HG03025 (cell line): ENCODE measurements around the gene GFI1B.

ENCODE experiments used
- ATAC-seq: cut with Tn5 transposase; IDR thresholded peaks from one replicate; pipeline ENCODE4 v1.9.1; 2021; ENCODE audit warnings: mild to moderate bottlenecking, moderate library complexity; ENCODE audit not compliant: unreplicated experiment, low FRiP score

Gene GFI1B

DNA sequence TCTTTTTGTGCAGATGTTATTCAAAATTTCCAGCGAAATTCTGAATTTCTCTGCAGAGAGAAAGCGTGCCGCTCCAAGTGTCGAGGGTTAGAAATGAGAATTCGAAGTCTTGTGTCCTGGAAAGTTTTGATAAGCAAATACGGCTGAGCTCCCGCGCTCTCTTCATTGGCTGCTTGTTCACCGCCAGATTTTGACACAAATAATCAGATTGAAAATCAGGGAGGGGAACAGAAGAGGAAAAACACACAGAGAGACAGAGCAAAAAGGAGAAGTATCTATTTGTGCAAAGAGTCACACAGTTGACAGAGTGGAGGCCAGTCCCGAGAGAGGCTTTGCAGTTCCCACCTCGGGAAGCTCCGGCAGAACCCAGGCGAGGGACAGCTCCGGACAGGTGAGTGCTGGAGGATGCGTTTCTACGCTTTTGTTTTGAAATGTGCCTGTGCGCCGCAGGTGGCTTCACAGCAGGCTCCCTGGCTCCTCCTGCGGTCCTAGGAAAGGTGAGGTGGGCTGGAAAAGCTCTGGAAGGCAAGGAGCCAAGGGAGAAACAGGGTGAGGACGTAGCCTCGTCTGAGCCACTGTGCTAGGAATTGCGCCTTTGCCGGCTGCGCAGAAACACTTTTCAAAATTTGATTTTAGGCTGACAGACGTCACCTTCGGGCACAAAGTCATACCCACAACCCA is at the start of gene GFI1B:
Gene GFI1B (plus strand): TSS at position 244 of the 681 bp plus-strand sequence. CDS start 7,985 bp downstream, outside the sequence.
- ATAC-seq, result no peak

DNA sequence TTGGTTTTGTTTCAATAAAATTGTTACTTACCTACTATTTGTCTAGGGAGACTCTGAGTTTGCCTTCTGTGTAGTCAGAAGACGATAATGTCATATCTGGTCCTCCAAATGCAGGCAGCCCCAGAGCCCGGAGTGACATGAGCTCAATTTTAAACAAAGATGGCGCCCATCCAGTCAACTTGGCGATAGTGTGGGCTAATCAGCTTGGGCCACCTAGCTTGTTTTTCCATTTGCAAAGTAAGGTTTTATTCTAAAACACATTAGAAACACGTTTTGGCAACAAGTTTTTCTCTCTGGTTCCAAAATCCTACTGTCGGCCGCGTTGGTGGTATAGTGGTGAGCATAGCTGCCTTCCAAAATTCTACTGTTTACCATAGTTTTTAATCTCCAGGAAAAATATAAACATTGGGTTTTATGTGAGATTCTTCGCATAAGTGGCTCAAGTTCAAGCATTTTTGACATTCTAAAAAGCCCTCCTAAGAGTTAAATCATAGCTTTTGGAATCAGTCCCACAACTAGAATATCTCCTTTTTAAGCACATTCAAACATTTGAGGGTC is 47.2 kb upstream of the GFI1B start:
- ATAC-seq, result no peak

DNA sequence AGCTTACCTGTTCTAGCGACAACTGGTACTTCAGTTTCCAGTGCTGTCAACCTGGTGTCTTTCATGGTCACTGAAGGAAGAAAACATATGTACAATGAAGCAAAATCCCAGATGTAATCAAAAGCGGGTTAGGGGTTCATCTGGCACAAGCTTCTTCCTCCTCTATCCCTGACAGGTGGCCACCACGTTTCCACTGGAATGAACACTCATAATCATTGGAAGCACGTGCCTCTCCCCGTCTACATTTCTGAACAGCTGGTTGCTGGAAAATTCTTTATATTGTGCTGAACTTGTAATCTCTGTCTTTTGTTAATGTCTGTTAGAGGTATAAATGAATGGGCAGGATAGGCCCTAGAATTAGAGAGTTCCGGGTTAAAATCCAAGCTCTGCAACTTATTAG is 43.5 kb upstream of the GFI1B start:
- ATAC-seq, result no peak

DNA sequence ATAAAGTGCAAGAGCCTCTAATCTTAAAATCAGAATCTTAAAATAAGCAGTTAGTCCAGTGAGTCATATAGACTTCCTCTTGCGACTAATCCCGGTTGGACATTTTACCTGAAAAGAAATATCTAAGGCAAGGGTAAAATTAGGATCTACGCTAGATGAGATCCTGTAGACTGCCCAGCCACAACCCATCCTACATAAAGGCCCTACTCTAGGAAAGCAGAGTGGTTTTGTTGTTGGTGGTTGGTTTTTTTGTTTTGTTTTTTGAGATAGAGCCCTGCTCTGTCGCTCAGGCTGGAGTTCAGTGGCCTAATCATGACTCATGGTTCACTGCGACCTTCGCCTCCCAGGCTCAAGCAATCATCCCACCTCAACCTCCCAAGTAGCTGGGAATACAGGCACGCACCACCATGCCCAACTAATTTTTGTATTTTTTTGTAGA is 41.0 kb upstream of the GFI1B start:
- ATAC-seq, result no peak

DNA sequence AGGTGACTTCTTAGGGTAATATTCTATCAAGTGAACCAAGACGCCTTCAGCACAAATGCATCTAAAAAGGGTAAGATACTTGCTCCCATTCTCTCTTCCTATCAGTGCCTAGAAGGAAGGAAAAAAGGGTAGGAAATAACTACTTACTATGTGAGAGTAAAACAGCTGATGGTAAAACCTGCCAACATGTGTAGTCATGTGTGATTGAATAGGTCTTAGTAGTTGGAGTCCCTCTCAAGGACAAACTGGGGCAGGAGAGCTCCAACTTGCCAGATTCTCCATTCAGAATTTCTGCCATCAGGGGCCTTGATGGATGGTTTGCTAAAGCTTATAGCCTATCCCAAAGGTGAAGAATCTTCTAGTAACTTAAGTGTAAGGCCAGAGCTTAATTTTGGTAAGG is 39.3 kb upstream of the GFI1B start:
- no peak for ATAC-seq

DNA sequence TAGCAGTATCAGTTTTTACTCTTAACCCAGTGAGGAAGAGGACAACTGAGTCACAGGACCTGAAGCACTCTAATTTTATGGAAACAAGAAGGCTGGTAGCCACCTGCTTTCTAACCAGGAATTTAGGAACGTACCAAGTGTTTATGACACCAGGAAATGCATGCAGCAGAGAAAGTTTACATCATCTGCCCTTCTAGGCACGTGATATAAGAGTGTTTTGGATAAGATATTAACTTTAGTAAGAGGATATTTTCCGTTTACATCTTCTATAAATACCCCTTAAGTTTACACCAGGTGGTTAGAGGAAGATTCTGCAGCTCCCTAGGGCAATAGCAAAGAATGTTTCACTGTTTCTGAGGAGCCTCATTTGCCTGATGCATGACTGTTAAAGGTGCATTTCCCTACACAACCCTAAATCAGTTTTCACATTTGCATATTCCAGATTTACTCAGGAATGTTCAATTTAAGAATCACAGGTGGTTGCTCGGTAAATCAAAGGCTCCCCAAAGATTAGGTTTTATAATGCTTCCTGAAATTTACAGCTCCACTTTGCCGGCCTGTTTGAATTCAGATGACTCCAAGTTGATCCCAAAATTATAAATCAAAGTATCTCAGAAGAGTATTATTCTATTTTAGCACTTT is 35.8 kb upstream of the GFI1B start:
- no peak for ATAC-seq

DNA sequence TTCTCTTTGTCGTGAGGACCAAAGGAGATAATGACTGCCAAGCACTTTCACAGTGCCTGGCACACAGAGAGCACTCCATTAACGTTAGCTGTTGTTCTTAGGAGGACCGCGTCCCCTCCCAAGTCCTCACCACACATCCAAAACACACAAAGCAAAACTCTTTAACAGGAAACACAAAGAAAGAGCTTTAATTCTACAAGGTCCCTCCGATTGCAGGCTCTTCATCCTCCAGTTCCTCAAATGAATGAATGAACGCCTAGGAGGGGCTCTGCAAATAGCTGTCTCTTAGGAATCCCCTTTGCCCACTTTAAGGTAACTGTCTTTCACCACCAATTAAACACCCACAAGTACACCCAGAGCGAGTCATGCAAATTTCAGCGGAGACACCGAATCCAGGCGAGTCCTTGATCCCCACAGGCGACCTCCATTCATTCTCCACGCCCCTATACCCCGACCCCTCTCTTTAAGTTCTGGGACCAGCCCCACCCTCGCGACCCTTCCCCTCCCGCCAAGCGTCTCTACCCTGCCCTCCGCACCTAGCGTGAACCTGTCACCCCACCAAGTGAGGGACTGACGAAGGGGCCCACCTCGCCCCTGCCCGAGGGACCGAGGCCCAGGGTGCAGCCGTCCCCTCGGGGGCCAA is 34.7 kb upstream of the GFI1B start:
- ATAC-seq, result peak; percentile 19

DNA sequence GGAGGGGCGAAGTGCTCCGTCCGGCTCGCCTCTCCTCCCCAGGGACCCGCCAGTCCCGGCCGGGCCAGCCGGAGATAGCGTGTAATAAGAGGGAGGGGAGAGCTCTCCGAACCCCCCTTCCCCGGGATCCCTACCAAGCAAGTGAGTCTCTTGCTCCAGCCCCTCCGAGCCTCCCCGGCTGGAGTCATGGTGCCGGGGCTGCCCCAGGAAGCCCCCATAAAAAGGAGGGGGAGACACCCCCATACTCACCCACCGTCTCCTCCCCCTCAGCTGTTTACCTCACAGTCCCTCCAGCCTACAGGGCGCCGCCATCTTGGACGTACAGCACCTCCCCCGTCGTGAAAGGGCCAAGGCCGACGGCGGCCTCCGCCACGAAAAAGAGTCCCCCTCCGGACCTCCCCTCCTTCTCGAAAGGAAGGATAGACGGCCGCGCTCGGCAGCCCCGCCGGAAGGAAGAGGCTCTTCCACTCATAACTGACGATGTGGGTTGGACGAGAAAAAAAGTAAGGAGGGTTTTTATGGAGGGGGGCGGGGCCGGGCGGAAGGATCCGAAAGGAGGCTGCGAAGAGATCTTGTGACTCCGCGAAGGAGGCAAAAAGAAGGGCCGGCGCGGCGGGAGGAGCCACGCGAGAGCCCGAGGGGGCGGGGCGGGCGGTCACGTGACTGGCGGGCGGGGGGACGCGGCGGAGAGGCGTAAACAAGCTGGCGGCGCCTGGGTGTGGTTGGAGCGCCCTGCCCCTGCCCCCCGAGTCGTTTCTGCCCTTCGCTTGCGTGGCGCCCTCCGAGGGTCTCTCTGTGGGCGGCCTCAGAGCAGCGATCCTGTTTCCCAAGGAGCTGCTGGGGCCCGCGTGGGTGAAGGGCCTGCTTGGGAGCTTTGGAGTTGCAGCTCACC is 34.0 kb upstream of the GFI1B start, which contains the start of gene TSC1:
Gene TSC1 (minus strand): TSS at position 323 of the 892 bp plus-strand sequence. CDS start 15,744 bp downstream, outside the sequence.
- peak; percentile 68 for ATAC-seq

DNA sequence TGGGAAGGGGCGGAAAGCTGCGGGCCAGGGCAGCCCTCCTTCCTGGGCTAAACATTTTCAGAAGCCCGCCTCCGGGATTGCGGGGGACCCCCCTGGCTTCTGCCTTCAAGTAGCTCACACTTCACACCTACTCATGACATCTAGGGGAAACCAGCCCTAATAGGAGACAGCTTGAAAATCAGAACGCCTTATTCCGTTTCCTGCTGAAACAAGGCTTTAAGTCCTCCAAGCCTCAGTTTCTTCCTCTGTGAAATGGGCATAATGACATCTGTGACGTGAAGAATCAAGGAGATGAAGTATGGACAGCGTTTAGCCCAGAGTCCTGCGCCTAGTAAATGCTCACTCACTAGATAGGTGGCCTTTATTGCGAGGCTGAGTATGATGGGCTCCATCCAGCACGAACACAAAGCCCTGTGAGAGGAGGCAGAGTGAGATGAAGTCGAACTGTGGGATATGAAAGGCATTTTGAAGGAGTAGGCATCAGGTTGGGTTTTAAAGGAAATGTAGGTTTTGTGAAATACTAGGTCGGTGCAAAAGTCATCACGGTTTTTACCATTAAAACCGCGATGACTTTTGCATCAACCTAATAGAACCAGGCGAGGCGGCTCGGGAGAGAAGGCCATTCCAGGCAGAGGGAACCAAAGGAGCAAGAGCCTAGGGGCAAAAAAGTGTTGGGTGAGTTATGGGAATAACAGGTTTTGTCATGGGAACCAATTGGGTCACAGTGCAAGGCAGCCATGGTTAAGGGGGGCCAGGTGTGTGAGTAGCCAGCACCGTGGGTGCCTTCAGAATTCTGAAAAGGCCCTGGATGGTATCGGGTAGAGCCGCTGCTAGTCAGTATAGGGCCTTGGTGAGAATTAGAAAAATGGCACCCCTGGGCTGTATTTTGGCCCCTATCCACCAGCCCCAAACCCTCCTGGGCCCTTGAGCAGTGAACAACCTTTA is 33.0 kb upstream of the GFI1B start:
- no peak for ATAC-seq

DNA sequence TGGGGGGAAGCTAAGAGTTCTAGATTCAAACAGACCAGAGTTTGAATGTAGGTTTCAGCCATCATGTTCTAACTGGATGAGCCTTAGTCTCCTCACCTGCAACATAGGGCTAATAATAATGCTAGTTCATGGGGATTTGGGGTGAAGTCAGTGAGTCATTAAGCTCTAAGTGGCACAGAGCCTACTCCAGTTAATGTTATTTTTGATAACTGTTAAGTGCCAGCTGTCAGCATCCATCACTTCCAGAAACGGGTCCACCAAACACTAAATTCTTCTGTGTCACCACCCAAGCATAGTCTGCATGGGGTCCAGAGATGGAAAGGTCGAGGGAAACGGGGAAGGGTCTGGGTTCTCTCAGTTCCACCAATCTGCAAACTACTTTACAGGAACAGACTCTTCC is 32.3 kb upstream of the GFI1B start:
- no peak for ATAC-seq

DNA sequence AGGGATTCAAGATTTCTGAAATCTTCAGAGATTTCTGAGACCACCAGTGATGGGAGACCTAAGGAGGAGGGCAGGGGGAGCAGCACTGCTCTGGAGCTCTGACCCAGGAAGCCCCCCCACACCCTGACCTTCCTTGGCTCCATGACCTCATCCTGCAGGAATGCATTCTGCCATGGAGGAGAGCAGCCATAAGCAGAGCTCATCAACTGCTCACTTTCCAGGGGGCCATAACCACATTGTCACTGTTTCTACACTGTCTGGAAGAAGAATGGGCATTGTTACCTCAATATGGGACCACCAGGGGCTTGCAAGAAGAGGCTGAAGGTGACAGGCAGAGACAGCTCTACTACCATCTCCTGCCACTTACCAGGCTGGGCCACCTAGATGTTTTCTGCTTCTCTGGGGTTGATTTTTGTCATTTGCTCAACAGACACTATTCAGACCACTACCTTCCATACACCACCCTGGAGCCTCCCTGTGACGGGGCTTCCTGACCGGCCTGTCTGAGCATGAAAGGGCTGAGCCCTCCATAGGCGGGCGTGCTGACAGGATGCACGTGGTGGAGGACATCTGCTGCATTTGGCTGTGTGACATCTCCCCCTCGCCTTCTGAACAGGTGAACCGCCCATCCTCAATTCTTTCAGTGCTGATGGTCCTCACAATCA is 31.7 kb upstream of the GFI1B start:
- ATAC-seq, result no peak

DNA sequence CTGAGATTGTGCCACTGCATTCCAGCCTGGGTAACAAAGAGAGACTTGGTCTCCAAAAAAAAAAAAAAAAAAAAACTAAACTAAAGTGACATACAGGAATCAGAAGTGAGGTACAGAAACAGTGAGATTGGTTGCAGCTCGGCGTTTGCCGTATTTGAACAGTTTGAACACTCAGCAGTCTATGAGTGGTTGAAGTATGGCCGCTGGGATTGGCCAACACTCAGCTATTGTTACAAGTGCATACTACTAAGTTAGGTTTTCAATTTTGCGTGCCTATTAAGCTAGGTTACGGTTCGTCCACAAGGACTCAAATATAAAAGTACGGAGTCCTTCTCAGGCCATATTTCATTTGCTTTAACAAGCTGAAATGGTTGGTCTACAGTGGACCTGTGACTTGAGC is 30.7 kb upstream of the GFI1B start:
- no peak for ATAC-seq

DNA sequence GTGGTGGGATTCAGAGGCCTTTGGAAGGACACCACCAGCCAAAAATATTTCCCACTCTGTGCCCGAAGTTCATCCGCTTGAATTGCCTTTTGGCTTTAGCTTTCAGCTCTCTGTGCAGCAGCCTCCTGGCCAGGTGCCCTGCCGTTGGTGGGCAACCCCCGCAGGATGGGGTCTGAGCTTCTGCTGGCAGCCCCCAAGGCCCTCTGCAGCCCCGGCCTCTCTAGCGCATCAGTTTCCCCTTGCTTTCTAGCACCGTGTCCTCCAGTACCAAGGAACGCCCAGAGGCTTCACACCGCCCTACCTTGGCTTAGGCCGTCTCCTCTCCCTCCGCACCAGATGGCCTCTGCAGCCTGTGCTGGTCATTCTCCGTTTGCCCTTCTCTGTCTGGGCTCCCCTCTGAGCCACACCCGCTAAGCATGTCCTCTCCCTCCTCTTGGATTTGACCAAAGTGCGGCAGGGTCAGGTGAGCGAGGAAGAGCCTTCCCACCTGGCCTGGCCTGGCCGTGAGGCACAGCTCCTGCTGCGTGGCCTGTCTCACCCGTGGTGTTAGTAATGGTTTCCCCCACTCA is 29.9 kb upstream of the GFI1B start:
- ATAC-seq, result no peak

DNA sequence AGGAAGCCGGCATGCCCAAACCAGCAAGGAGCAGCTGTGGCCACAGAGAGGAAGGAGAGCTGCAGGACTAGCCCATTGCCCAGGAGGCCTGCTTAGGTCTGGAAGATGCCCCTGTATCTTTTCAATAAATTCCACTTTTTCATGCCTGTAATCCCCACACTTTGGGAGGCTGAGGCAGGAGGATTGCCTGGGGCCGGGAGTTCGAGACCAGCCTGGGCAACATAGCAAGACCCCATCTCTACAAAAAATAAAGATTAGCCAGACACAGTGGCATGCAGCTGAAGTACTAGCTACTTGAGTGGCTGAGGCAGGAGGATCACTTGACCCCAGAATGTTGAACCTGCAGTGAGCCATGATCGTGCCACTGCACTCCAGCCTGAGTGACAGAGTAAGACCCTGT is 28.8 kb upstream of the GFI1B start:
- no peak for ATAC-seq

DNA sequence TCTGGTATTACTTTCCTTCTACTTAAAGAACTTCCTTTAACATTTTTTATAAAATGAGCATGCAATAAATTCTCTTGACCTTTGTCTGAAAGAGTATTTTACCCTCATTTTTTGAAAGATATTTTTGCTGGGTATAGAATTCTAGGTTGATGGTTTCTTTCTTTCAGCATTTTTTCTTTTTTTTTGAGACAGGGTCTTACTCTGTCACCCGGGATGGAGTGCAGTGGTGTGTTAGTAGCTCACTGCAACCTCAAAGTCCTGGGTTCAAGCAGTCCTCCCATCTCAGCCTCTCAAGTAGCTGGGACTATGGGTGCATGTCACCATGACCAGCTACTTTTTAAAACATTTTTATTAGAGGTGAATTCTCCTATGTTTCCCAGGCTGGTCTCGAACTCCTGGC is 23.4 kb upstream of the GFI1B start:
- ATAC-seq, result no peak

DNA sequence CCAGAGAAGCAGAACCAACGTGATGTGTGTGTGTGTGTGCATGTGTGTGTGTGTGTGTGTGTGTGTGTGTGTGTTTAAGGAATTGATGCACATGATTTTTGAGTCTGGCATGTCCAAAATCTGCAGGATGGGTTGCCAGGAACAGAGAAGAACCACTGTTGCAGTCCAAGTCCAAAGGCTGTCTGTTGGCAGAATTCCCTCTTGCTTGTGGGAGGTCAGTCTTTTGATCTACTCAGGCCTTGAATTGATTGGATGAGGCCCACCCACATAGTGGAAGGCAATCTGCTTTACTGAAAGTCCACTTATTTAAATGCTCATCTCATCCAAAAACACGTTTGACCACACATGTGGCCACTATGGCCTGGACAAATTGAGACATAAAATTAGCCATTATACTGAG is 22.7 kb upstream of the GFI1B start:
- no peak for ATAC-seq

DNA sequence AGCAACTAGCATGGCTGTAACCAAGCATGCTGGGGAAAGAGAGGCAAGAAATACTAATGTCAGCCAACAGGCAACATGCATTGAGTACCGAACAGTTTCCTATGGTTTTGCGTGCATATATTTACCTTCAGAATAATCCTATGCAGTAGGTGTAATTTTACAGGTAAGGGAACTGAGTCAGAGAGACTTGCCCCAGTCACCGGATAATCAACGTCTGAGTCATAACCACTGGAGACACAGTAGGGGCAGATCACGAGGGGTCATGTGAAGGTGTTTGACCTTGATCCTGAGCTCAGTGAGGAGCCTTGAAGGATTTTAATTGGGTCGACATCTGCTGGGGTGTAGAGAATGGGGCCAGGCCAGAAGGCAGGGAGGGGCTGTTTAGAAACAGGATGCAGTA is 20.7 kb upstream of the GFI1B start:
- no peak for ATAC-seq

DNA sequence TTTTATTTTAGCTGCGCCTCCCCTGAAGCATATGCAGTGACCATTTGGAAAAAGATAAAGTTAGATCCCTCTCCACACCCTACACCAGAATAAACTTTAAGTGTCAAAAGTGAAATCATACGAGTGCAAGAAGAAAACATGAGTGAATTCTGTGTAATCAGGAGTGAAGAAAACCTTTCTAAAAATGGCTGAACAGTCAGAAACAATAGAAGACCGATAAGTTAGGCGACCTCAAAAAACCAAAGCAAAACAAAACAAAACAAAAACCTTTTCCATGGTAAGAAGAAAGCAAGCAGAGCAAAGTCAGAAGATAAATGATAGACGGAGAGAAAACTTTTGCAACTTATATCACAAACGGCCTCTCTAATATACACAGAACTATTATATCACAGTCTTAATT is 17.5 kb upstream of the GFI1B start:
- ATAC-seq, result no peak
